Muscle layer of duodenum (tissue), 2 donors: ENCODE data around the gene HBP1.

Experiments used
- H3K27ac ChIP-seq: one replicate; pipeline ENCODE4 v1.7.0; 2013; ENCODE audit warnings: mild to moderate bottlenecking, low read length
- H3K27me3 ChIP-seq: one replicate; pipeline ENCODE4 v1.7.0; 2013; ENCODE audit warnings: low read depth, mild to moderate bottlenecking, control low read depth, low read length
- H3K36me3 ChIP-seq, 2 donors: one replicate each; pipeline ENCODE4 v1.7.0; 2013; ENCODE audit warnings: low read length in 2 of 2, control low read depth in 1 of 2, mild to moderate bottlenecking in 1 of 2; ENCODE audit not compliant: insufficient read depth in 2 of 2, control insufficient read depth in 1 of 2
- H3K4me1 ChIP-seq, 2 donors: one replicate each; pipeline ENCODE4 v1.7.0; 2013; ENCODE audit warnings: low read length in 2 of 2, mild to moderate bottlenecking in 2 of 2, control low read depth in 1 of 2, moderate library complexity in 1 of 2; ENCODE audit not compliant: insufficient read depth in 2 of 2, control insufficient read depth in 1 of 2
- H3K4me3 ChIP-seq, 2 donors: one replicate each; pipeline ENCODE4 v1.7.0; 2013; ENCODE audit warnings: low read length in 2 of 2, low read depth in 1 of 2, mild to moderate bottlenecking in 1 of 2
- H3K9me3 ChIP-seq, 2 donors: one replicate each; pipeline ENCODE4 v1.7.0; 2013; ENCODE audit warnings: low read length in 2 of 2, control low read depth in 1 of 2, mild to moderate bottlenecking in 1 of 2; ENCODE audit not compliant: control insufficient read depth in 1 of 2
- donor health status: healthy.

The HBP1 gene

GRCh38 chr7:107171496-107171895, 2.7 kb downstream of the HBP1 start:
- Histone ChIP-seq H3K27ac (peak overlapping the region; percentile 16), H3K27me3 (no peaks in the 10 kb centered on the region), H3K4me1 (peaks cover 11 to 46% of the 10 kb centered on the region in 2 donors), H3K9me3 (no peaks in the 10 kb centered on the region), H3K4me3 (no peak overlapping the region), H3K36me3 (peaks cover 0 to 25% of the 10 kb centered on the region in 2 donors)

DNA sequence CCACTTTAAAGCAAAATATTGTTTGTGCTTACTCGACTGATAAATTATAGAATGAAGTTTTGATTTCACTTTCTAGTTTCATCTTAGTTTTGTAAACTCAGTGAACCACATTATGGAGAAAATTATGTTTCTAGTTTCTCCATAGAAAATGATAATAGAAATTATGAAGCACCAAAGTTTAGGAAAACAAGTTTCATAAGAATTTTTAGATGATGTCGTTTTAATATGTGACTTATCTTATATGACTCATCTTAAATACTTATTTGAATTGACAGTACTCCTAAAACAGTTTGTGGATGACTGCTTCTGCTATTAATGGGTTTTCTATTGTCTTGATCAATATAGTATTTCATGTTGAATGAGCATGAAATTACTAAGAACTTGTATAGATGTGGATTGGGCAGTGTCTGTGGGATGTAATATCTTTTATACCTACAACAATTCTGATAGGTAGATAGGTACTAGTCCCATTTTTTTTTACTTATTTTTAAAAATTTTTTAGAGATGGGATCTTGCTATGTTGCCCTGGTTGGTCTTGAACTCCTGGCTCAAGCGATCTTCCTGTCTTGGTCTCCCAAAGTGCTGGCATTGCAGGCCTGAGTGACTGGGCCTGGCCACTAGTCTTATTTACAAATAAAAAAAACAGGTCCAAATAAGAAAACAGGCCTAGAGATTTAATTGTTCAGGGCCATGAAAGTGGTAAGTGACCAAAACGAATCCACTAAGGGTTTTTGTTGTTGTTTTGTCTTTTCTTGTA, 3.7 kb downstream of the HBP1 start:
- no peaks in the 10 kb centered on the region for H3K27me3 ChIP-seq
- H3K4me1 ChIP-seq: peaks cover 11 to 54% of the 10 kb centered on the region in 2 donors
- peak overlapping the region; percentile 16 for H3K27ac ChIP-seq
- no peaks in the 10 kb centered on the region for H3K9me3 ChIP-seq
- H3K36me3 ChIP-seq: peaks cover 0 to 22% of the 10 kb centered on the region in 2 donors
- H3K4me3 ChIP-seq: no peak overlapping the region

DNA sequence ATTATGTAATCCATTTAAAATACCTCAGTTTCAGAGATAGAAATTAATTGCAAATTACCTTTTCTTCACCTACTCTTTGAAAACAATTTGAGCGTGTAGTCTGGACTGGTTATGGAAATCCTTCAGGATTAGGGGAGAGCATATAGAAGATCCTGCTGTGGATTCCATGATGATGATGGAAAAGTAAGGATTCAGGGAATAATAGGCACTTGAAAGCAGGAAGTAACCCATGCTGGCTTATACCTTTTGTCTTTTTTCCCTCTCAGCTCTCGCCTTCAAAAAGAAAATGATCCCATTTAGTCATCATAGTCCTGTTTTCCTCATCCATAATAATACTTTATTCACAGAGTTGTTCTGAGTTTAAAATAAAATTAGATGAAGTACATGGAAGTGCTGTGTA, 4.4 kb downstream of the HBP1 start:
- Histone ChIP-seq H3K4me1 (peaks cover 11 to 54% of the 10 kb centered on the region in 2 donors), H3K36me3 (peaks cover 0 to 15% of the 10 kb centered on the region in 2 donors), H3K4me3 (peak overlapping the region in 1 of 2 donors; percentile 26), H3K27me3 (no peaks in the 10 kb centered on the region), H3K9me3 (no peaks in the 10 kb centered on the region), H3K27ac (no peak overlapping the region)

GRCh38 chr7:107173691-107174406, 5.0 kb downstream of the HBP1 start:
- Histone ChIP-seq H3K27me3 (no peaks in the 10 kb centered on the region), H3K27ac (peak overlapping the region; percentile 34), H3K4me3 (peak overlapping the region in 1 of 2 donors; percentile 26), H3K9me3 (no peaks in the 10 kb centered on the region), H3K36me3 (peaks cover 0 to 13% of the 10 kb centered on the region in 2 donors), H3K4me1 (peaks cover 11 to 54% of the 10 kb centered on the region in 2 donors)

DNA sequence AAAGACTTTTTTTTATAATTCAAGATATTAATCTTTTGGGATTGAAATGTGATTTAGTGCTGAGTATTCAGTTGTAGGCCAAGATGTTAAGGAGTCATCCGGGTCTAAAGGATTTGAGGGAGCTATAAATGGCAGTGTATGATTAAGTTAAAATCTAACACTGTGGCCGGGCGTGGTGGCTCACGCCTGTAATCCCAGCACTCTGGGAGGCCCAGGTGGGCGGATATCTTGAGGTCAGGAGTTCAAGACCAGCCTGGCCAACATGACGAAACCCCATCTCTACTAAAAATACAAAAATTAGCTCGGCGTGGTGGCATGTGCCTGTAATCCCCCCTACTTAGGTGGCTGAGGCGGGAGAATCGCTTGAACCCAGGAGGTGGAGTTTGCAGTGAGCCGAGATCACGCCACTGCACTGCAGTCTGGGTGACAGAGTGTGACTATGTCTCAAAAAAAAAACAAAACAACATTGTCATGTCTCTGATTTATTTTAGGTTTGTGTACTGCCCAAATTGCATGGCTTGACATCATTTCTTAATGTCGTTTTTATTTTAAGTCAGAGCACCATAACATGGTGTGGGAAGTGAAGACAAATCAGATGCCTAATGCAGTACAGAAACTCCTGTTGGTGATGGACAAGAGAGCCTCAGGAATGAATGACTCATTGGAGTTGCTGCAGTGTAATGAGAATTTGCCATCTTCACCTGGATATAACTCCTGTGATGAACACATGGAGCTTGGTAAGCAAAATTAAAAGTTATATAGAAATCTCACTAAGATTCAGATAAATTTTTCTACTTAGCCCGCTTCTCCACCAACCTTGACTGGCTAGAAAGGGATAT, 10.7 kb downstream of the HBP1 start:
- no peaks in the 10 kb centered on the region for H3K9me3 ChIP-seq
- no peak overlapping the region for H3K4me3 ChIP-seq
- peaks cover 11 to 18% of the 10 kb centered on the region in 2 donors for H3K36me3 ChIP-seq
- H3K4me1 ChIP-seq: peaks cover 10 to 40% of the 10 kb centered on the region in 2 donors
- peak overlapping the region; percentile 4 for H3K27ac ChIP-seq
- no peaks in the 10 kb centered on the region for H3K27me3 ChIP-seq

- Histone ChIP-seq H3K36me3 (peaks cover 18 to 26% of the 10 kb centered on the region in 2 donors), H3K9me3 (no peaks in the 10 kb centered on the region), H3K4me3 (no peak overlapping the region), H3K27ac (peak overlapping the region; percentile 4), H3K27me3 (no peaks in the 10 kb centered on the region), H3K4me1 (peaks cover 8 to 32% of the 10 kb centered on the region in 2 donors)
Measured at GRCh38 chr7:107180378-107180777, 11.6 kb downstream of the HBP1 start.

DNA sequence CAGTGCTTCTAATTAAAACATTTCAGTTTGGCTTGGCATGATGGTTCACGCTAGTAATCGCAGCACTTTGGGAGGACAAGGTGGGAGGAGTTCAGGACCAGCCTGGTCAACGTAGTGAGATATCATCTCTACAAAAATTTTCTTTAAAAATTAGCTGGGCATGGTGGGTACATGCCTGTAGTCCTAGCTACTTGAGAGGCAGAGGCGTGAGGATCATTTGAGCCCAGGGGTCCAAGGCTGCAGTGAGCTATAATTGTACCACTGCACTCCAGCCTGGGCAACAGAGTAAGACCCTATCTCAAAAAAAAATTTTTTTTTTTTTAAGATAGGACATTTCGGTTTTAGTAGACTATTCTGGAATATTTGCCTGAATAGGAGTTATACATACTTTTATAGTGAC, 12.4 kb downstream of the HBP1 start:
- Histone ChIP-seq H3K27me3 (no peaks in the 10 kb centered on the region), H3K4me1 (peaks cover 8 to 32% of the 10 kb centered on the region in 2 donors), H3K27ac (no peak overlapping the region), H3K4me3 (no peak overlapping the region), H3K36me3 (peaks cover 22 to 31% of the 10 kb centered on the region in 2 donors), H3K9me3 (no peaks in the 10 kb centered on the region)

- Histone ChIP-seq H3K36me3 (peaks cover 60 to 66% of the 10 kb centered on the region in 2 donors), H3K9me3 (no peaks in the 10 kb centered on the region), H3K27ac (no peak overlapping the region), H3K27me3 (no peaks in the 10 kb centered on the region), H3K4me3 (no peak overlapping the region), H3K4me1 (peaks cover 2 to 7% of the 10 kb centered on the region in 2 donors)
Measured at GRCh38 chr7:107185716-107186115, 16.9 kb downstream of the HBP1 start.

DNA sequence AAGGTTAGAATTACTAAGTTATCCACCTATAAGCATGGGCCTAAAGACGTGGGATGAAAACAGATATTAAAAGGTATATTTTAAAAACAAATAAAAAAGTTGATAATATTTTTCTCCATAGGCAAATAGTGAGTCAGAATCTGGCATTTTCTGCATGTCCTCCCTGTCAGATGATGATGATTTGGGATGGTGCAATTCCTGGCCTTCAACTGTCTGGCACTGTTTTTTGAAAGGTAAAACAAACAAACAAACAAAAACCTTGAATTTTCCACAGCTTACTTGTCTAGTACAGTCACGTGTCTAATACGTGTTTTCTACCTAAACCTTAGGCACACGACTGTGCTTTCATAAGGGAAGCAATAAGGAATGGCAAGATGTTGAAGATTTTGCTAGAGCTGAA, 17.4 kb downstream of the HBP1 start:
- H3K36me3 ChIP-seq: peaks cover 65 to 71% of the 10 kb centered on the region in 2 donors
- H3K27ac ChIP-seq: no peak overlapping the region
- H3K9me3 ChIP-seq: no peaks in the 10 kb centered on the region
- peaks cover 0 to 3% of the 10 kb centered on the region in 2 donors for H3K4me1 ChIP-seq
- no peaks in the 10 kb centered on the region for H3K27me3 ChIP-seq
- H3K4me3 ChIP-seq: no peak overlapping the region

- H3K4me1 ChIP-seq: peaks cover 0 to 3% of the 10 kb centered on the region in 2 donors
- no peak overlapping the region for H3K4me3 ChIP-seq
- no peaks in the 10 kb centered on the region for H3K27me3 ChIP-seq
- peaks cover 73 to 75% of the 10 kb centered on the region in 2 donors for H3K36me3 ChIP-seq
- H3K27ac ChIP-seq: no peak overlapping the region
- H3K9me3 ChIP-seq: no peaks in the 10 kb centered on the region
Measured at GRCh38 chr7:107187774-107188173, 19.0 kb downstream of the HBP1 start.

DNA sequence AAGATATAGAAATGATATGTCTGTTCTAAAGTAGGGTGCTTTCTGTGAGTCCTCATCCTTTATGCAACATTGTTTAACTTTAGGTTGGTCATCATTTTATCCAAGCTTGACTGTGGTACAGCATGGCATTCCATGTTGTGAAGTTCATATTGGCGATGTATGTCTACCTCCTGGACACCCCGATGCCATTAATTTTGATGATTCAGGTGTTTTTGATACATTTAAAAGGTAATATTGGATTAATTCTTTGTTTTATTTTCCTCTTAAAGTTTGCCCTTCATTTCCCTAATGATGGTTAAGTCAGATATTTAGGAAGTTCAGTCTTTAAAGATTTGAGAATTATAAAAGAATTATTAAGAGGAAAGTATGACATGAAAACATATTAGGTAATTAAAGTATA, 21.3 kb downstream of the HBP1 start:
- Histone ChIP-seq H3K27me3 (no peaks in the 10 kb centered on the region), H3K36me3 (peaks cover 61 to 73% of the 10 kb centered on the region in 2 donors), H3K9me3 (no peaks in the 10 kb centered on the region), H3K4me3 (no peak overlapping the region), H3K4me1 (peaks cover 0 to 3% of the 10 kb centered on the region in 2 donors), H3K27ac (no peak overlapping the region)
